Neutrophil (primary cell): ENCODE results near the gene ZNF683.

Source experiments
- H3K27ac ChIP-seq: fragments of 200-600 bp; sonication (generic); 2 replicates; pipeline ENCODE4 v1.5.1; 2016; ENCODE audit warnings: mild to moderate bottlenecking, moderate library complexity
- H3K27me3 ChIP-seq: fragments of 200-600 bp; sonication (generic); 2 replicates; pipeline ENCODE4 v1.6.0; 2016; ENCODE audit warnings: mild to moderate bottlenecking
- H3K36me3 ChIP-seq: fragments of 200-600 bp; sonication (generic); 2 replicates; pipeline ENCODE4 v1.5.1; 2017
- H3K4me1 ChIP-seq, 2 experiments: fragments of 200-600 bp in 1 of 2; sonication (generic) in 1 of 2; 1 replicate in 1 of 2; 2 replicates in 1 of 2; pipeline versions ENCODE4 v1.5.1 to v1.6.1; 2013 to 2016; ENCODE audit warnings: low read depth in 1 of 2, low read length in 1 of 2, mild to moderate bottlenecking in 1 of 2, moderate library complexity in 1 of 2; ENCODE audit not compliant: control insufficient read depth in 1 of 2, insufficient read depth in 1 of 2
- H3K4me3 ChIP-seq, 2 experiments: fragments of 200-600 bp in 1 of 2; sonication (generic) in 1 of 2; 1 replicate in 1 of 2; 2 replicates in 1 of 2; pipeline ENCODE4 v1.5.1; 2013 to 2016; ENCODE audit warnings: low read depth in 1 of 2, low read length in 1 of 2, mild to moderate bottlenecking in 1 of 2, moderate library complexity in 1 of 2
- H3K9me3 ChIP-seq: fragments of 200-600 bp; sonication (generic); 2 replicates; pipeline ENCODE4 v1.5.1; 2016
- TF ChIP-seq, protein P1 (sequence below): fragments of 200-600 bp; sonication (generic); IDR thresholded peaks from 2 replicates; pipeline ENCODE4 v1.5.1; 2016; ENCODE audit warnings: antibody characterized with exemption

Gene ZNF683

GRCh38 chr1:26412180-26412840 is 39.8 kb upstream of the ZNF683 start:
- no peaks in the 10 kb centered on the region for H3K9me3 ChIP-seq
- TF ChIP-seq, protein P1, sequence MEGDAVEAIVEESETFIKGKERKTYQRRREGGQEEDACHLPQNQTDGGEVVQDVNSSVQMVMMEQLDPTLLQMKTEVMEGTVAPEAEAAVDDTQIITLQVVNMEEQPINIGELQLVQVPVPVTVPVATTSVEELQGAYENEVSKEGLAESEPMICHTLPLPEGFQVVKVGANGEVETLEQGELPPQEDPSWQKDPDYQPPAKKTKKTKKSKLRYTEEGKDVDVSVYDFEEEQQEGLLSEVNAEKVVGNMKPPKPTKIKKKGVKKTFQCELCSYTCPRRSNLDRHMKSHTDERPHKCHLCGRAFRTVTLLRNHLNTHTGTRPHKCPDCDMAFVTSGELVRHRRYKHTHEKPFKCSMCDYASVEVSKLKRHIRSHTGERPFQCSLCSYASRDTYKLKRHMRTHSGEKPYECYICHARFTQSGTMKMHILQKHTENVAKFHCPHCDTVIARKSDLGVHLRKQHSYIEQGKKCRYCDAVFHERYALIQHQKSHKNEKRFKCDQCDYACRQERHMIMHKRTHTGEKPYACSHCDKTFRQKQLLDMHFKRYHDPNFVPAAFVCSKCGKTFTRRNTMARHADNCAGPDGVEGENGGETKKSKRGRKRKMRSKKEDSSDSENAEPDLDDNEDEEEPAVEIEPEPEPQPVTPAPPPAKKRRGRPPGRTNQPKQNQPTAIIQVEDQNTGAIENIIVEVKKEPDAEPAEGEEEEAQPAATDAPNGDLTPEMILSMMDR = no peak
- H3K27ac ChIP-seq = no peak overlapping the region
- H3K27me3 ChIP-seq = peaks cover 91% of the 10 kb centered on the region
- H3K4me1 ChIP-seq = peaks cover 7 to 16% of the 10 kb centered on the region in 2 experiments
- H3K4me3 ChIP-seq = no peak overlapping the region
- H3K36me3 ChIP-seq = no peaks in the 10 kb centered on the region

GRCh38 chr1:26411624-26412074 is 39.1 kb upstream of the ZNF683 start:
- Histone ChIP-seq H3K36me3 (no peaks in the 10 kb centered on the region), H3K27me3 (peaks cover 89% of the 10 kb centered on the region), H3K4me3 (no peak overlapping the region), H3K4me1 (peaks cover 7 to 16% of the 10 kb centered on the region in 2 experiments), H3K9me3 (no peaks in the 10 kb centered on the region), H3K27ac (no peak overlapping the region)
- TF ChIP-seq, protein P1 = no peak

DNA sequence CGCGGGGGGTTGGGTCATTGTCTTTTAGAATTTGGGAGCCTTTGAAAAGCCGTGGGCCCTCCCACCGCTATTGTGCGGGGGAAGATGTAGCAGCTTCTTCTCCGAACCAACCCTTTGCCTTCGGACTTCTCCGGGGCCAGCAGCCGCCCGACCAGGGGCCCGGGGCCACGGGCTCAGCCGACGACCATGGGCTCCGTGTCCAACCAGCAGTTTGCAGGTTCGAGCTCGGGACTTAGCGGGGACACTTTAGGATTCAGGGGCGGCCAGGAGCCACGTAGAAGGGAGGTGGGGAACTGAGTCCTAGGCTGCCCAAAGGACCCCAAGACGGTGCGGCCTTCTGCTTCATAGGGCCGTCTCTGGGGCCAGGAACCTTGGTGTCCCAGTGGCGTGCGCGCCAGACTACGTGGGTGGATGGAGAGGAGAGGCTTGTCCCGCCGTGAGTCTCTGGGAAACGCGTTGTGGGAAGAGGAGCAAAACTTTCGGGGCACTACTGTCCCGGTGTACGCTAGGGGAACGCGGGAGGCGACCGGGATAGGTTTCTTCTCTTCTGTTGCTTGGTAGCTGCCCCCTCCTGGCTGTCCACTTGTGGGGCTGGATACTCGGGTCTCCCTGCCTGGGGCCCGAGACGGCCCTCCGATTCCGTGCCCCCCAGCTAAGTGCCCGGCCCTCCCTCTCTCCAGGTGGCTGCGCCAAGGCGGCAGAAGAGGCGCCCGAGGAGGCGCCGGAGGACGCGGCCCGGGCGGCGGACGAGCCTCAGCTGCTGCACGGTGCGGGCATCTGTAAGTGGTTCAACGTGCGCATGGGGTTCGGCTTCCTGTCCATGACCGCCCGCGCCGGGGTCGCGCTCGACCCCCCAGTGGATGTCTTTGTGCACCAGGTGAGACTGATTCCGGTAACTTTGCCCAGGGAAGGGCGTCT is 38.4 kb upstream of the ZNF683 start, which contains the start of gene LIN28A:
TSS of gene LIN28A (plus strand) at position 112 of the 918 bp plus-strand sequence. CDS start at position 187, 75 bp downstream.
- H3K4me1 ChIP-seq = peaks cover 7 to 16% of the 10 kb centered on the region in 2 experiments
- no peaks in the 10 kb centered on the region for H3K36me3 ChIP-seq
- H3K27me3 ChIP-seq = peaks cover 89% of the 10 kb centered on the region
- H3K9me3 ChIP-seq = no peaks in the 10 kb centered on the region
- no peak within 1 kb of the TSS for H3K4me3 ChIP-seq
- no peak within 1 kb of the TSS for H3K27ac ChIP-seq
- TF ChIP-seq, protein P1 = no peak

GRCh38 chr1:26409191-26409807 is 36.7 kb upstream of the ZNF683 start:
- TF ChIP-seq, protein P1 = no peak
- H3K27ac ChIP-seq = no peak overlapping the region
- H3K36me3 ChIP-seq = no peaks in the 10 kb centered on the region
- peaks cover 79% of the 10 kb centered on the region for H3K27me3 ChIP-seq
- peak overlapping the region in 1 of 2 experiments; percentile 10 for H3K4me3 ChIP-seq
- H3K4me1 ChIP-seq = peaks cover 7 to 16% of the 10 kb centered on the region in 2 experiments
- H3K9me3 ChIP-seq = no peaks in the 10 kb centered on the region

DNA sequence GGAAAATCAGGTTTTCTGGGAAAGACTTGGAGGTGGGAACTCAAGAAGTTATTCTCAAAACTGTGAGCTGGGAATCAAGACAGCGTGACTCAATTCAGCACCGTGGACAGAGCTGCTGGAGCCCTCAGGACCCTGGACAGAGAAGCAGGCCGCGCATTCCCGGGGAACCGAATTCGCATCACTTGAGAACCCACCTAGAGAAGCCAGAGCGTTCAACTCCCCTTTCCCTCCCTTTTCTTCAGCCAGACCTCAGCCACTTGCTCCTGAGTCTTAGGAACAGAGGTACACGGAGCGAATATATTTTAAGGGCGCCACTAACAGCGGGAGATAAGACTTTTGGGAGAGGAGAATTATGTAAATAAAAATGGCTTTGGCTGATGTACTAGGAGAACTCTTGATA is 36.1 kb upstream of the ZNF683 start:
- no peaks in the 10 kb centered on the region for H3K36me3 ChIP-seq
- H3K4me1 ChIP-seq = peaks cover 7 to 16% of the 10 kb centered on the region in 2 experiments
- no peaks in the 10 kb centered on the region for H3K9me3 ChIP-seq
- H3K4me3 ChIP-seq = peak overlapping the region in 1 of 2 experiments; percentile 10
- no peak overlapping the region for H3K27ac ChIP-seq
- TF ChIP-seq, protein P1 = no peak
- H3K27me3 ChIP-seq = peaks cover 79% of the 10 kb centered on the region
